ENCODE results near the gene SEZ6L.

SEZ6L gene

DNA sequence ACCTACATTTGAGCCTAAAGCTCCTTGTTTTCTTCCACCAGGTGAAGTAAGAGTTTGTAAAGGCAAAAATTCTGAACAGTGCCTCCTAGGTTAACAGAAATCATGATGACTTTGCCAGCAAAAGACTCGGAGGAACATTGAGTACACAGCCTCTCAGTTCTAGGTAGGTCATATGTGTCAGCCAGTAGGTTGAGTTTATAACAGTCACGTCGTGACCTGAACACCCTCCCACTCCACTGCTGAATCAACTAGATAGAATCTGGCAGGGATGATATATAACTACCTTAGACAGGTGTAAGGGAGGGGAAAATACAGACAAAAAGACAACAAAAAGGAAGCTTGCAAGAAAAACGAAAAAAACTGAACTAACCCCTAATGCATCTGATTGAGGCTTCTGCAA, 247.0 kb downstream of the SEZ6L start:
- TF ChIP-seq, protein P1, sequence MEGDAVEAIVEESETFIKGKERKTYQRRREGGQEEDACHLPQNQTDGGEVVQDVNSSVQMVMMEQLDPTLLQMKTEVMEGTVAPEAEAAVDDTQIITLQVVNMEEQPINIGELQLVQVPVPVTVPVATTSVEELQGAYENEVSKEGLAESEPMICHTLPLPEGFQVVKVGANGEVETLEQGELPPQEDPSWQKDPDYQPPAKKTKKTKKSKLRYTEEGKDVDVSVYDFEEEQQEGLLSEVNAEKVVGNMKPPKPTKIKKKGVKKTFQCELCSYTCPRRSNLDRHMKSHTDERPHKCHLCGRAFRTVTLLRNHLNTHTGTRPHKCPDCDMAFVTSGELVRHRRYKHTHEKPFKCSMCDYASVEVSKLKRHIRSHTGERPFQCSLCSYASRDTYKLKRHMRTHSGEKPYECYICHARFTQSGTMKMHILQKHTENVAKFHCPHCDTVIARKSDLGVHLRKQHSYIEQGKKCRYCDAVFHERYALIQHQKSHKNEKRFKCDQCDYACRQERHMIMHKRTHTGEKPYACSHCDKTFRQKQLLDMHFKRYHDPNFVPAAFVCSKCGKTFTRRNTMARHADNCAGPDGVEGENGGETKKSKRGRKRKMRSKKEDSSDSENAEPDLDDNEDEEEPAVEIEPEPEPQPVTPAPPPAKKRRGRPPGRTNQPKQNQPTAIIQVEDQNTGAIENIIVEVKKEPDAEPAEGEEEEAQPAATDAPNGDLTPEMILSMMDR (IDR thresholded peaks at IDR 0.05; ENCODE audit: control insufficient read depth, extremely low read depth, insufficient read depth), result no peak
- DNase-seq (ENCODE audit: low read depth), result no peak
- H3K4me3 ChIP-seq (ENCODE audit: low read depth, low read length), result no peak overlapping the region

DNA sequence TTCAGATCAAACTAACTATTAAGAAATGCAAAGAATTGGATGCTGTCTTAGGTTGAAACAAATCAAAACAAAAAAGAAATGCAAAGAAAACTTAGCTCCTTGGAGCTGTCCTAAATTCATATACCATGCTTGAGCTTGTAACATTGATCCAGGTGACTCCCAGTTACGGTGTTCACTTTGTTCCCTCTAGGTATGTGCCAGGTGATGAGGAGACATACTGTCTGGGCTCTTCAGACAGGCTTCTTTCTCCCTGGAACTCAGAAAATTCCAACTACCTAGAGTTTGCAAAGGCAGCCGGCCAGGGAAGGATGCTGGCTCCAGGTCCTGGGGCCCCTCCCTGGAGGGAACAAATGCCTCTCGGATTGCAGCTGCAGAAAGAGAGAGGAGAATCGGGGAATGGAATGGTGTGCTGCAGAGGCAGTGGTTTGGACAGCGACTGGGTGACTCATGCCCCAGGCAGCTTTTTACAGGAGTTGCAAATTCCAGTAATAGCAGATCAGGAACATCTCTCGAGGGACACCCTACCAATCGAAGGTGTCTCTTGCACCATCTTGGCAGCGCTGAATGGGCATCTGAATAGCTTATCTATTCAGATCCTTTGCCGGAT, 247.5 kb downstream of the SEZ6L start:
- TF ChIP-seq, protein P1 (IDR thresholded peaks at IDR 0.05; ENCODE audit: control insufficient read depth, extremely low read depth, insufficient read depth), result no peak
- no peak for DNase-seq (ENCODE audit: low read depth)
- H3K4me3 ChIP-seq (ENCODE audit: low read depth, low read length), result no peak overlapping the region

DNA sequence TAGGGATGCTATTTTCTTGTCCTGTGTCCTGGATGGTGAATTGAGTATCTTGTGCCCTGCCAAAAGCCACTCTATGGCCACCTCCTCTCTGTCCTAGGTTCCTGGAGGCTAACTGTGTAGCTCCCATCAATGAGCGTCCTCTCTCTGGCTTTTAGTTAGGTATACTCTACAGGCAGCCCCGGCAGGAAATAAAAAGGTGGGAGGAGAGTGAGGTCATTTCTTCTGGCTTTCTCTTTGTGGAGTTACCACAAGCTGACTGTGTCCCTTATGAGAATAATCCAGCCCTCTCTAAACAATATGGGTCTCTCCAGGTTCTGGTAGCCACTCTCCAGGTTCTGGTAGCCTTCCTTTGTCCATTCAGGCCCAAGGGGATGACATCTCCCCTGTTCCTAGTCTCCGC, 248.1 kb downstream of the SEZ6L start:
- no peak overlapping the region for H3K4me3 ChIP-seq (ENCODE audit: low read depth, low read length)
- DNase-seq (ENCODE audit: low read depth), result no peak
- TF ChIP-seq, protein P1 (IDR thresholded peaks at IDR 0.05; ENCODE audit: control insufficient read depth, extremely low read depth, insufficient read depth), result no peak

DNA sequence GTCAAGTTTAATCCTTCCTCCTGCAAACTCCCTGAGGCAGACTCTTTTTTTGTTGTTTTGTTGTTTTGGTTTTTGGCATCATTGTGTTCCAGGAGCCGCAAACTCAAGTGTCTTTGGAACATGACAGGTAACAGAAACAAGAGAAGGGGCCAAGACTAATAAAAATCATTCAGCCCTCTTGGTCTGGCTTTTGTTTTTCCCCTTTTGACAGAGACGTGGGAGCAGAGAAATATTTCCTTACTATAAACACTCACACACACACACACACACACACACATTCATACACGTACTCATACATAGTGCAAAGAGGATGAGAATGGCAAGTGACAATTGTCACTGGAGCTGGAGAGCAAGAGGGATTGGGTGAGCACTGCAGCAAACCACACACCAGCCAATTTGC, 249.4 kb downstream of the SEZ6L start:
- DNase-seq (ENCODE audit: low read depth), result no peak
- H3K4me3 ChIP-seq (ENCODE audit: low read depth, low read length), result no peak overlapping the region
- TF ChIP-seq, protein P1 (IDR thresholded peaks at IDR 0.05; ENCODE audit: control insufficient read depth, extremely low read depth, insufficient read depth), result no peak

DNA sequence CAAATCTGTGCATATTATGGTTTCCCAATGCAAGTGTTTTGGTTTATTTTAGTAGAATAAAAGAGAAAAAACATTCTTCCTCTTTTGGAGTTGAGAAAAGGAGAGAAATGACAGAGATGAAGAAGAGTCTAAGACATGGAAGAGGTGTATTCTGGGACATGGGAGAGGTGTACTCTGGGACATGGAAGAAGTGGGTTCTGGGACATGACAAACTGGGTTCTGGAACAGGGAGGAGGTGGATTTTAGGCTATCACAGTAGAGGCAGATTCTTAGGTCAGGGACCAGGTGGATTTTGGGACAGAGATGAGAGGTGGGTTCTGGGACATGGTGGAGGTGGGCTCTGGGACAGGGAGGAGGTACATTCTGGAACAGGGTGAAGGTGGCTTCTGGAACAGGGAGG, 257.7 kb downstream of the SEZ6L start:
- no peak for DNase-seq (ENCODE audit: low read depth)
- H3K4me3 ChIP-seq (ENCODE audit: low read depth, low read length), result no peak overlapping the region
- TF ChIP-seq, protein P1 (IDR thresholded peaks at IDR 0.05; ENCODE audit: control insufficient read depth, extremely low read depth, insufficient read depth), result no peak

DNA sequence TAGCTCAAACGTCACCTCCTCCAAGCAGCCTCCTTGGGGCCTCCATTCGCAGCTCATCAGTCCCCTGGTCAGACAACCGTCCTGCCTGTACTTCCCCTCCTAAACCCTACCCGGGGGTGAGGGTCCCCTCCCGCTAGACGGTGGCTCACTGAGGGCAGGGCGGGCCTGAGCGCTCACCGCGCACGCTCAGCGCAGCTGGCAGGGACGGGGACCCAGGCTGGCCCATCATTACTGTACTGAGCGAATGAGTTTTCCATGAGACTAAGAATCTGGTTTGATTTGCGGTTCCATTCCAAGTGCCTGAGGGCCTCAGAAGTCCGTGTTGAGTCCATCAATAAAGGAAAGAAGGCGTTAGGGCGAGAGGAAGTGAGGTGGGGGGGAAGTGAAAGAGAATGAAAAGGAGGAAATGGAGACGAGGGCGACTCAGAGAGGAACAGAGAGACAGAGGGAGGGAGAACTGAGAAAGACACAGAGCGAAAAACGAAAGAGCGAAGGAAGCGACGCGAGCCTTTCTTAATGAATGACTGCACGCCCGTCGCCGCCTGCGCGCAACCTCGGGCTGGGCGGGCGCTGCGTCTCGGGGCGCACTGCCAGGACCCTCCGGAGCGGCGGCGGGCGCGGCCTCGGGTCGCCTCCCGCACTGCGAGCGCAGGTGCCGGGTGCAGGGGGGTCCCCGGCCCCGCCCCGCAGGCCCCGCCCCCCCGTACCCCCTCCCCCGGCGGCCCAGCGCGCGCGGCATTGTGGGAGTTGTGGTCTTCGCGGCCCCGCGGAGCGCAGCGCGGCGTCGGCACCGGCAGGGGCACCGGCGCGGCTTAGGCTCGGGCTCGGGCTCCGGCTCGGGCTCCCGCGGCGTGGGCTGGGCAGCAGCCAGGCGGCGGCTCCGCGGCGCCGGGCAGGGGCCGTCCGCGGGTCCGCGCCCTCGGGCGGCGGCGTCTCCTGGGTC, 259.5 kb downstream of the SEZ6L start, which contains the start of gene ASPHD2:
Gene ASPHD2 (plus strand): TSS at position 746 of the 943 bp plus-strand sequence. CDS start 4,356 bp downstream, outside the sequence.
- H3K4me3 ChIP-seq (ENCODE audit: low read depth, low read length), result peak within 1 kb of the TSS; percentile 61
- TF ChIP-seq, protein P1 (IDR thresholded peaks at IDR 0.05; ENCODE audit: control insufficient read depth, extremely low read depth, insufficient read depth), result no peak
- no peak for DNase-seq (ENCODE audit: low read depth)
